Measurements from ENCODE around the gene RNASE8. TPM values are rescaled to one million over a fixed set of nuclear protein-coding genes. Genes with fewer than 3 reads are reported as not detected.
A peak's percentile ranks its signal among the peaks of the same experiment; 100 is the strongest.

RNASE8 gene
- total RNA-seq, 1 donor from 2014 or later = not detected

DNA sequence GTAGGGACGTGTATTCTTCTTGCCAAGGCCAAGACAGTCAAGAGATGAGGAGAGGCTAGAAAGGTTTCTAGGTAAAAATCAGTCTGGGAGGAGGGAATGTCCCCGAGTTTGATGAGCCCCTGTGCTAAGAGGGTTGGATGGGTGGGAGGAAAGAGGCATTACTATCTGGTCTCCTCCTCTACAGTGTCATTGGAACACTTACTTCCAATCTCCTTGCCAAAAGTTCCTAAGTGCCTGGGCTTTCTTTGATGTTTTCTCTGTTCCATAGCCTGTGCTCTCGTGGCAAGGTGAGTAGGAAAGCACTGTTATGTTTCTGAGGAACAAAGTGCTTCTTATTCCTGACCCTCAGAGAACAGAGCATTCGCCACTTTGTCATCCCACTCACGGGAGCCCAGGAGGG is 22.9 kb upstream of the RNASE8 start, which contains the start of gene RNASE13:
TSS of gene RNASE13 (minus strand) at position 101 of the 400 bp plus-strand sequence. CDS start 519 bp downstream, outside the sequence.
- Mint-ChIP-seq H3K9me3 (no peaks in the 10 kb centered on the region), H3K27me3 (ENCODE audit: insufficient read depth, low read depth) (peaks cover 10% of the 10 kb centered on the region), H3K4me3 (peak within 1 kb of the TSS; percentile 14), H3K4me1 (peaks cover 7% of the 10 kb centered on the region), H3K27ac (no peak within 1 kb of the TSS), H3K36me3 (no peaks in the 10 kb centered on the region)
- Histone ChIP-seq H3K4me3 (no peak within 1 kb of the TSS), H3F3A (ENCODE audit: low read depth) (no peaks in the 10 kb centered on the region), H2AFZ (replicated peaks) (no peak within 1 kb of the TSS), H3K79me2 (ENCODE audit: low read depth) (no peaks in the 10 kb centered on the region), H3K27me3 (no peaks in the 10 kb centered on the region), H3K4me1 (peaks cover 11% of the 10 kb centered on the region), H3K9ac (no peak within 1 kb of the TSS), H4K20me1 (ENCODE audit: low read depth) (no peaks in the 10 kb centered on the region), H3K9me3 (ENCODE audit: low read depth) (no peaks in the 10 kb centered on the region), H3K4me2 (no peak within 1 kb of the TSS), H3K36me3 (no peaks in the 10 kb centered on the region), H3K27ac (no peak within 1 kb of the TSS)
- TF ChIP-seq, protein P1, sequence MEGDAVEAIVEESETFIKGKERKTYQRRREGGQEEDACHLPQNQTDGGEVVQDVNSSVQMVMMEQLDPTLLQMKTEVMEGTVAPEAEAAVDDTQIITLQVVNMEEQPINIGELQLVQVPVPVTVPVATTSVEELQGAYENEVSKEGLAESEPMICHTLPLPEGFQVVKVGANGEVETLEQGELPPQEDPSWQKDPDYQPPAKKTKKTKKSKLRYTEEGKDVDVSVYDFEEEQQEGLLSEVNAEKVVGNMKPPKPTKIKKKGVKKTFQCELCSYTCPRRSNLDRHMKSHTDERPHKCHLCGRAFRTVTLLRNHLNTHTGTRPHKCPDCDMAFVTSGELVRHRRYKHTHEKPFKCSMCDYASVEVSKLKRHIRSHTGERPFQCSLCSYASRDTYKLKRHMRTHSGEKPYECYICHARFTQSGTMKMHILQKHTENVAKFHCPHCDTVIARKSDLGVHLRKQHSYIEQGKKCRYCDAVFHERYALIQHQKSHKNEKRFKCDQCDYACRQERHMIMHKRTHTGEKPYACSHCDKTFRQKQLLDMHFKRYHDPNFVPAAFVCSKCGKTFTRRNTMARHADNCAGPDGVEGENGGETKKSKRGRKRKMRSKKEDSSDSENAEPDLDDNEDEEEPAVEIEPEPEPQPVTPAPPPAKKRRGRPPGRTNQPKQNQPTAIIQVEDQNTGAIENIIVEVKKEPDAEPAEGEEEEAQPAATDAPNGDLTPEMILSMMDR (IDR thresholded peaks at IDR 0.05) = no peak
- no peak for TF ChIP-seq EZH2 (IDR thresholded peaks at IDR 0.05)
- TF ChIP-seq EZH2phosphoT487 (IDR thresholded peaks at IDR 0.05) = no peak
- no peak for DNase-seq (ENCODE audit: low spot score)

DNA sequence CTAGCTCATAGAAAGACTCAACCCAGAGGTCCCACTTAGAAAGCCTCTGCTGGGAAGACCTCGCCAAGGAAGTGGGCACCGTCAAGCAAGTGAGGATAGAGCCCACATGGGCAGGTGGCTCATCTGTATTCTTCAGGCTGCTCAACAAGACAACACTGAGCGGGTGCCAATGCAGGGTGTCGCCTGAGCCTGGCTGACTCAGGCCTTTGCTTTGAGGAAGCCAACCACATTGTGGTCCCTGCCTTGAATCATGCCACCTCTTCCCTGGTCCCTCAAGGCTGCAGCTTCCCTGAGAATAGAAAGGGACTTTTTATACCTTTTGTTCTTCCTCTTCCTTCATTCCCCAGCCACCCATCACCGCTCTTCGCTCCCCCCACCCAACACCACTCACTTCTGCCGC is 20.9 kb upstream of the RNASE8 start:
- no peaks in the 10 kb centered on the region for H3K36me3 ChIP-seq
- H3K4me2 ChIP-seq = no peak overlapping the region
- no peak overlapping the region for H3K4me3 Mint-ChIP-seq
- H3K27ac Mint-ChIP-seq = no peak overlapping the region
- DNase-seq (ENCODE audit: low spot score) = no peak
- H4K20me1 ChIP-seq (ENCODE audit: low read depth) = no peaks in the 10 kb centered on the region
- H3F3A ChIP-seq (ENCODE audit: low read depth) = no peaks in the 10 kb centered on the region
- no peaks in the 10 kb centered on the region for H3K27me3 ChIP-seq
- H3K4me1 ChIP-seq = peaks cover 11% of the 10 kb centered on the region
- H3K9ac ChIP-seq = no peak overlapping the region
- no peaks in the 10 kb centered on the region for H3K9me3 Mint-ChIP-seq
- peaks cover 12% of the 10 kb centered on the region for H3K27me3 Mint-ChIP-seq (ENCODE audit: insufficient read depth, low read depth)
- H3K4me3 ChIP-seq = no peak overlapping the region
- H3K79me2 ChIP-seq (ENCODE audit: low read depth) = no peaks in the 10 kb centered on the region
- H3K4me1 Mint-ChIP-seq = peaks cover 17% of the 10 kb centered on the region
- H2AFZ ChIP-seq (replicated peaks) = no peak overlapping the region
- no peak overlapping the region for H3K27ac ChIP-seq
- H3K9me3 ChIP-seq (ENCODE audit: low read depth) = no peaks in the 10 kb centered on the region
- TF ChIP-seq EZH2 (IDR thresholded peaks at IDR 0.05) (no peak), EZH2phosphoT487 (IDR thresholded peaks at IDR 0.05) (no peak)
- TF ChIP-seq, protein P1 (IDR thresholded peaks at IDR 0.05) = no peak
- H3K36me3 Mint-ChIP-seq = no peaks in the 10 kb centered on the region

DNA sequence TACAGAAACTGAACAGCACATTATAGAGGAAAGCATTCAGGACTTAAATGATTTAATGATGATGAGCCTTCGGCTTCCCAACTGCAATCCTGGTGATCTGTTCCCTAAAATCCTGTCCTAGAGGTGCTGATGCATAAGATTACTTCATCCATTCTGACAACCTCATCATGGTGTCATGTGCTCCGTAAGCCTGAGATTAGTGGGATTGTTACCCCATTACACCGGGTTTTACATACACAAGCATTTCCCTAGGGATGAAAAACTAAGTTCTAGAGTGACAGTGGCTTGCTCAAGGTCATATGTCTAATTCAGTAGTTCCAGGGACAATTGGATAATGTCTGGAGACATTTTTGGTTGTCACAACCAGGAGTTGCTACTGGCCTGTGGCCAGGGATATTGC is 20.5 kb upstream of the RNASE8 start:
- H3K79me2 ChIP-seq (ENCODE audit: low read depth) = no peaks in the 10 kb centered on the region
- TF ChIP-seq EZH2phosphoT487 (IDR thresholded peaks at IDR 0.05) (no peak), EZH2 (IDR thresholded peaks at IDR 0.05) (no peak)
- TF ChIP-seq, protein P1 (IDR thresholded peaks at IDR 0.05) = no peak
- H3K9ac ChIP-seq = no peak overlapping the region
- H3F3A ChIP-seq (ENCODE audit: low read depth) = no peaks in the 10 kb centered on the region
- no peaks in the 10 kb centered on the region for H3K9me3 ChIP-seq (ENCODE audit: low read depth)
- DNase-seq (ENCODE audit: low spot score) = no peak
- Mint-ChIP-seq H3K9me3 (no peaks in the 10 kb centered on the region), H3K27ac (no peak overlapping the region), H3K4me1 (peaks cover 17% of the 10 kb centered on the region), H3K36me3 (no peaks in the 10 kb centered on the region), H3K27me3 (ENCODE audit: insufficient read depth, low read depth) (peaks cover 12% of the 10 kb centered on the region), H3K4me3 (no peak overlapping the region)
- H2AFZ ChIP-seq (replicated peaks) = no peak overlapping the region
- H3K27me3 ChIP-seq = no peaks in the 10 kb centered on the region
- H4K20me1 ChIP-seq (ENCODE audit: low read depth) = no peaks in the 10 kb centered on the region
- no peaks in the 10 kb centered on the region for H3K36me3 ChIP-seq
- no peak overlapping the region for H3K4me3 ChIP-seq
- no peak overlapping the region for H3K4me2 ChIP-seq
- H3K4me1 ChIP-seq = peaks cover 11% of the 10 kb centered on the region
- H3K27ac ChIP-seq = no peak overlapping the region

Data from neural progenitor cell (in vitro differentiated cells).